ENCODE measurements around the gene RABGEF1. TPM values are rescaled to one million over a fixed set of nuclear protein-coding genes. Genes with fewer than 3 reads are reported as not detected.

Gene RABGEF1
- 15.9 TPM for total RNA-seq (2013)
- polyA plus RNA-seq (10 to 100 TPM; 13.6 to 17.3 (median 17.1) TPM), polyA minus RNA-seq (14.5 and 25.3 TPM in 2 replicates), total RNA-seq (7.1 to 21.7 (median 12.8) reads per million in 11 experiments)

DNA sequence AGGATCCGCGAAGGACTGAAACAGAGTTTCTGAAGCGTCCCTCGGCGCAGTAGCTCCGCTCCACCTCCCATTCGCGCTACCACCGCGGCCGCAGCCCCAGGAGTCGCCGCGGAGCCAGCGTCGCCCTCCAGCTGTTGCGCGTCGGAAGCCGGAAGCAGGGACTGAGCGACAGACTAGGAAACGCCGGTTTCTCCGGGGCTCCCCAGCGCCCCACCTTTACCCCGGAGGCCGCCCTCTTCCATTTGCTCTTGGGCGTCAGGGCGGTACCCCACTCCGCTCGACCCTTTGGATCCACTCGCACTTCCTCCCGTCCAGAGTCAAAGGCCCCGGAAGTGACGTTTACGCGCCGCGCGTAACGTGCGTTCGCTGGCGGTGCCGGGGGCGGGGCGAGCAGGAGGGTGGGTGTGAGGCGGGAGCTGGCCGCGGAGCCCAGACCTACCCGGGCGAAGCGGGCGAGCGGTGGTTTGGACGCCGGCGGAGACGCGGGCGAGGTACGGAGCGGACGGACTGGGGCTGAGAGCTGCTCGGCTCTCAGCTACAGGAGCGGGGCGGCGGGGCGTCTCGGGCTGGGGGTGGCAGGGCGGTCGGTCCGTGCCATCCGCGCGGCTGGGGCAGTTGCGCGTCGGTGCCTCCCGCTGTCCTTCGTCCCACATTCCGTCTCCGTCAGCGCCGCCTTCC is at the start of gene RABGEF1:
Gene RABGEF1, plus strand, starts transcription at position 432 of the 678 bp plus-strand sequence. CDS start 31,167 bp downstream, outside the sequence.
- peaks cover 17 to 47% of the 10 kb centered on the region in 2 donors for H3K36me3 Mint-ChIP-seq
- peaks cover 0 to 2% (median 2%) of the 10 kb centered on the region in 3 donors for H3K27me3 Mint-ChIP-seq (ENCODE audit: low read depth in 3 of 3)
- Histone ChIP-seq H3K4me2 (replicated peaks; ENCODE audit: extremely low read depth, low read length, poor library complexity, severe bottlenecking) (peak within 1 kb of the TSS; percentile 89), H3K9me3 (replicated peaks in 1 of 2; ENCODE audit: control insufficient read depth in 1 of 2, insufficient read depth in 1 of 2, low read length in 2 of 2) (peaks cover 7 to 8% of the 10 kb centered on the region in 2 donors), H3K79me2 (ENCODE audit: insufficient read depth, low read length) (peaks cover 64% of the 10 kb centered on the region), H2AFZ (ENCODE audit: insufficient read depth, low read depth, low read length, poor library complexity, severe bottlenecking) (peak within 1 kb of the TSS; percentile 59), H3K36me3 (replicated peaks in 1 of 2; ENCODE audit: control insufficient read depth in 1 of 2, insufficient read depth in 2 of 2, low read length in 2 of 2) (peaks cover 0 to 10% of the 10 kb centered on the region in 2 donors), H3K27ac (ENCODE audit: low read depth in 1 of 2, low read length in 2 of 2) (peak within 1 kb of the TSS; percentile 97 to 99), H4K20me1 (ENCODE audit: insufficient read depth, low read length) (peaks cover 37% of the 10 kb centered on the region), H3K27me3 (ENCODE audit: control insufficient read depth in 2 of 2, insufficient read depth in 2 of 2, low read length in 2 of 2) (no peaks in the 10 kb centered on the region), H3K9ac (ENCODE audit: insufficient read depth, low read length, poor library complexity, severe bottlenecking) (peak within 1 kb of the TSS; percentile 98), H3K4me1 (ENCODE audit: control insufficient read depth in 1 of 2, insufficient read depth in 2 of 2, low read length in 2 of 2) (peaks cover 14 to 24% of the 10 kb centered on the region in 2 donors), H3K4me3 (replicated peaks in 1 of 3; ENCODE audit: low read depth in 2 of 3, low read length in 3 of 3) (peak within 1 kb of the TSS; percentile 77 to 97 (median 79))
- peak; percentile 96 to 99 (median 99) for DNase-seq
- peak within 1 kb of the TSS; percentile 91 to 95 for H3K4me3 Mint-ChIP-seq
- H3K27ac Mint-ChIP-seq: peak within 1 kb of the TSS; percentile 97 to 99 (median 98)
- intact Hi-C loops (cut with micrococcal nuclease): loop anchor here in 1 of 2 donors (2.0 to 5.0 kb wide), 2 partner anchors 18 to 102 kb away; no protein-coding TSS in a partner anchor
- WGBS (ENCODE audit: insufficient coverage): under 1% methylated on average over 85 of the region's 85 CpGs
- peaks cover 7 to 14% (median 9%) of the 10 kb centered on the region in 7 donors for H3K9me3 Mint-ChIP-seq
- no peak for TF ChIP-seq CTCF (IDR thresholded peaks at IDR 0.05)
- H3K4me1 Mint-ChIP-seq: peaks cover 29% of the 10 kb centered on the region

- no peak overlapping the region for H3K4me3 ChIP-seq (replicated peaks in 1 of 3; ENCODE audit: low read depth in 2 of 3, low read length in 3 of 3)
- H3K9ac ChIP-seq (ENCODE audit: insufficient read depth, low read length, poor library complexity, severe bottlenecking): no peak overlapping the region
- H4K20me1 ChIP-seq (ENCODE audit: insufficient read depth, low read length): peaks cover 9% of the 10 kb centered on the region
- peaks cover 0 to 18% of the 10 kb centered on the region in 2 donors for H3K36me3 ChIP-seq (replicated peaks in 1 of 2; ENCODE audit: control insufficient read depth in 1 of 2, insufficient read depth in 2 of 2, low read length in 2 of 2)
- no peaks in the 10 kb centered on the region for H3K79me2 ChIP-seq (ENCODE audit: insufficient read depth, low read length)
- H2AFZ ChIP-seq (ENCODE audit: insufficient read depth, low read depth, low read length, poor library complexity, severe bottlenecking): no peak overlapping the region
- peaks cover 0 to 6% of the 10 kb centered on the region in 2 donors for H3K4me1 ChIP-seq (ENCODE audit: control insufficient read depth in 1 of 2, insufficient read depth in 2 of 2, low read length in 2 of 2)
- peak overlapping the region in 3 of 7 donors; percentile 36 to 66 (median 59) for H3K27ac Mint-ChIP-seq
- peaks cover 0 to 7% (median 3%) of the 10 kb centered on the region in 7 donors for H3K9me3 Mint-ChIP-seq
- H3K4me1 Mint-ChIP-seq: no peaks in the 10 kb centered on the region
- H3K27ac ChIP-seq (ENCODE audit: low read depth in 1 of 2, low read length in 2 of 2): no peak overlapping the region
- peaks cover 13 to 30% of the 10 kb centered on the region in 2 donors for H3K36me3 Mint-ChIP-seq
- H3K4me2 ChIP-seq (replicated peaks; ENCODE audit: extremely low read depth, low read length, poor library complexity, severe bottlenecking): no peak overlapping the region
- peaks cover 0 to 4% (median 0%) of the 10 kb centered on the region in 3 donors for H3K27me3 Mint-ChIP-seq (ENCODE audit: low read depth in 3 of 3)
- 53% methylated on average over 4 of the region's 4 CpGs for WGBS (ENCODE audit: insufficient coverage)
- no peak for TF ChIP-seq CTCF (IDR thresholded peaks at IDR 0.05)
- intact Hi-C loops (cut with micrococcal nuclease): no loop called here
- no peaks in the 10 kb centered on the region for H3K9me3 ChIP-seq (replicated peaks in 1 of 2; ENCODE audit: control insufficient read depth in 1 of 2, insufficient read depth in 1 of 2, low read length in 2 of 2)
- no peaks in the 10 kb centered on the region for H3K27me3 ChIP-seq (ENCODE audit: control insufficient read depth in 2 of 2, insufficient read depth in 2 of 2, low read length in 2 of 2)
- DNase-seq: no peak
- no peak overlapping the region for H3K4me3 Mint-ChIP-seq
Observed at GRCh38 chr7:66693331-66693730, 47.2 kb upstream of the RABGEF1 start.
